Smooth muscle cell of the umbilical artery (primary cell): Measurements from ENCODE around the gene ARHGEF17. TPM values are rescaled to one million over a fixed set of nuclear protein-coding genes. Genes with fewer than 3 reads are reported as not detected.

ENCODE experiments used
- total RNA-seq: library from RNA; depleted of rRNA; stranded (reverse); fragments of >200 nt; gene quantifications from 2 replicates; pipeline ENCODE4 v1.2.3, GENCODE V29; 2014

Gene ARHGEF17, protein sequence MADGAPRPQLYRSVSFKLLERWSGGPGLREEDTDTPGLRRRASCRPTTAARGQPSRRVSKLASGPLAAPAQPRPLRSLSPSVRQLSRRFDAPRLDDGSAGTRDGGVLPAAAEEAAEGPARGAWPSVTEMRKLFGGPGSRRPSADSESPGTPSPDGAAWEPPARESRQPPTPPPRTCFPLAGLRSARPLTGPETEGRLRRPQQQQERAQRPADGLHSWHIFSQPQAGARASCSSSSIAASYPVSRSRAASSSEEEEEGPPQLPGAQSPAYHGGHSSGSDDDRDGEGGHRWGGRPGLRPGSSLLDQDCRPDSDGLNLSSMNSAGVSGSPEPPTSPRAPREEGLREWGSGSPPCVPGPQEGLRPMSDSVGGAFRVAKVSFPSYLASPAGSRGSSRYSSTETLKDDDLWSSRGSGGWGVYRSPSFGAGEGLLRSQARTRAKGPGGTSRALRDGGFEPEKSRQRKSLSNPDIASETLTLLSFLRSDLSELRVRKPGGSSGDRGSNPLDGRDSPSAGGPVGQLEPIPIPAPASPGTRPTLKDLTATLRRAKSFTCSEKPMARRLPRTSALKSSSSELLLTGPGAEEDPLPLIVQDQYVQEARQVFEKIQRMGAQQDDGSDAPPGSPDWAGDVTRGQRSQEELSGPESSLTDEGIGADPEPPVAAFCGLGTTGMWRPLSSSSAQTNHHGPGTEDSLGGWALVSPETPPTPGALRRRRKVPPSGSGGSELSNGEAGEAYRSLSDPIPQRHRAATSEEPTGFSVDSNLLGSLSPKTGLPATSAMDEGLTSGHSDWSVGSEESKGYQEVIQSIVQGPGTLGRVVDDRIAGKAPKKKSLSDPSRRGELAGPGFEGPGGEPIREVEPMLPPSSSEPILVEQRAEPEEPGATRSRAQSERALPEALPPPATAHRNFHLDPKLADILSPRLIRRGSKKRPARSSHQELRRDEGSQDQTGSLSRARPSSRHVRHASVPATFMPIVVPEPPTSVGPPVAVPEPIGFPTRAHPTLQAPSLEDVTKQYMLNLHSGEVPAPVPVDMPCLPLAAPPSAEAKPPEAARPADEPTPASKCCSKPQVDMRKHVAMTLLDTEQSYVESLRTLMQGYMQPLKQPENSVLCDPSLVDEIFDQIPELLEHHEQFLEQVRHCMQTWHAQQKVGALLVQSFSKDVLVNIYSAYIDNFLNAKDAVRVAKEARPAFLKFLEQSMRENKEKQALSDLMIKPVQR (N-terminal part only)
- total RNA-seq, result 38.9 and 72.8 TPM in 2 replicates

DNA sequence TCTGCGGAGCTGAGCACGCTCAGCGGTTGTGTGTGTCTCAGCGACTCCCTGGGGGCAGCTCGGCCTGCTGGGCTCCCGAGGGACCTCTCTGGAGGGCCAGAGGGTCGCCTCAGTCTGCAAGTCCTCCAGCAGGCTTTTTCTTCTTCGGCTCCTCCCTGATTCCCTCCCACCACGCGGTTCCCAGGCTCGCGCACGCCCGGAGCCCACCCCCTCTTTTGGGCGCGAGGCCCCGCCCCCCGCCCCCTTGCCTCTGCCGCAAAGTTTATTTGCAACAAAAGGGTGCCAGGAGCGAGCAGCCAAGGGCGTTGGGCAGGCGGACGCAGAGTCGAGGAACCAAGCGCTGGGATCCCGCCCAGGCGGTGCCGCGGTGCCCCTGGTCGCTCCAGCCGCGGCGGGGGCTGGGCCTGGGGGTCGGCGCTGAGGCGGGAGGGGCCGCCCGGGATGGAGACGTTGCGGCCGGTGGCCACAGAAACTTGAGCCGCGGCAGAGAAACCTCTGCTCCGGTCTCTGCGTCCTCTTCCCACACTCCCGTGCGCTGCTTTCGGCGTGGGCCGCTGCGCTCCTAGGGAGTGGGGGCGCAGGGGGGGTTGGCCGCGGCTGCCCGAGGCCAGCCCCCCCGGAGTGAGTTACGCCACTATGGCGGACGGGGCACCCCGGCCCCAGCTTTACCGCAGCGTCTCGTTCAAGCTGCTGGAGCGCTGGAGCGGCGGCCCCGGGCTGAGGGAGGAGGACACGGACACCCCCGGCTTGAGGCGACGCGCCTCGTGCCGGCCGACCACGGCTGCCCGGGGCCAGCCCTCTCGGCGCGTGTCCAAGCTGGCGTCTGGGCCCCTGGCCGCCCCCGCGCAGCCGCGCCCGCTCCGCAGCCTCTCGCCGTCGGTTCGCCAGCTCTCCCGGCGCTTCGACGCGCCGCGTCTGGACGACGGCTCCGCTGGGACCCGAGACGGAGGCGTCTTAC is at the start of gene ARHGEF17:
Gene ARHGEF17 (plus strand): TSS at position 274 of the 958 bp plus-strand sequence. CDS start 363 bp downstream, at position 637.

GRCh38 chr11:73271936-73272679 is 36.0 kb upstream of the ARHGEF17 start, which contains the start of gene P2RY6:
P2RY6 (plus strand) TSS chr11:73272338; CDS start chr11:73296519, 24,181 bp downstream.

DNA sequence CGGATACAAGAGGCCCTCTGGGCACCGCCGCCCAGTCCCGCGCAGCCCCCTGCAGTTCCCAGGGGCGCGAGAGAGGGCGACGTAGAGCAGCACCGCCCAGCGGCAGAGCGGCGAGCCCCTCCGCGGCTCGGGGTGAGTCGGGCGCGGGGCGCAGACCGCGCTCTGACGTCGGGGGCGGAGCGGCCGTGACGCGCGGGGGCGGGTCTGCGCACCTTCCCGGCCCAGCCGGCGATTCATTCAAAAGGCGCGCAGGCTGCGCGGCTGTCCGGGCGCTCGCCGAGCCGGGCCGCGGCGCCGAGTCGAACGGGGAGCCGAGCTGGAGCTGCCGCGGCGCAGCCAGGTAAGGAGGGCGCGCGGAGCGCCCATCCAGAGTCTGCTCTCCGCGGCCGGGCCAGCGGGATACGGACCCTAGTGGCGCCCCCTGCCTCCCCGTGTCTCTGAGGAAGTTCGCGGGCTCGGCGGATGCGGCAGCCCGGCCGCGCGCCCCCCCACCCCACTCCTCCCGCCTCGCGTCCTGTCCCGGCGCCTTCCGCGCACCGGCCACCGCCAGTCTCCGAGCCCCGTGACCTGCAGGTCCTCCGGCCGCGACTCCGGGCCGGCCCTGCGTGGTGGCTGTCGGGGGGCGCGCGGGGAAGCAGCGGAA is 68.2 kb downstream of the ARHGEF17 start, which contains the start of gene RELT:
Gene RELT (plus strand): TSS at position 240 of the 643 bp plus-strand sequence. CDS start 12,738 bp downstream, outside the sequence.

Other genes with a start within 250 kb of the ARHGEF17 start
- 22.9 and 29.7 TPM in 2 replicates for gene FCHSD2, start 166.0 kb upstream of the ARHGEF17 start, total RNA-seq
- 0.30 and 0.46 TPM in 2 replicates for gene P2RY2, start 90.0 kb upstream of the ARHGEF17 start, total RNA-seq
- gene P2RY6, start 35.9 kb upstream of the ARHGEF17 start, total RNA-seq, result 2.2 and 3.3 TPM in 2 replicates
- 10.9 and 11.3 TPM in 2 replicates for gene RELT, start 68.1 kb downstream of the ARHGEF17 start, total RNA-seq